ENCODE measurements around the gene PRRG2.

DNA sequence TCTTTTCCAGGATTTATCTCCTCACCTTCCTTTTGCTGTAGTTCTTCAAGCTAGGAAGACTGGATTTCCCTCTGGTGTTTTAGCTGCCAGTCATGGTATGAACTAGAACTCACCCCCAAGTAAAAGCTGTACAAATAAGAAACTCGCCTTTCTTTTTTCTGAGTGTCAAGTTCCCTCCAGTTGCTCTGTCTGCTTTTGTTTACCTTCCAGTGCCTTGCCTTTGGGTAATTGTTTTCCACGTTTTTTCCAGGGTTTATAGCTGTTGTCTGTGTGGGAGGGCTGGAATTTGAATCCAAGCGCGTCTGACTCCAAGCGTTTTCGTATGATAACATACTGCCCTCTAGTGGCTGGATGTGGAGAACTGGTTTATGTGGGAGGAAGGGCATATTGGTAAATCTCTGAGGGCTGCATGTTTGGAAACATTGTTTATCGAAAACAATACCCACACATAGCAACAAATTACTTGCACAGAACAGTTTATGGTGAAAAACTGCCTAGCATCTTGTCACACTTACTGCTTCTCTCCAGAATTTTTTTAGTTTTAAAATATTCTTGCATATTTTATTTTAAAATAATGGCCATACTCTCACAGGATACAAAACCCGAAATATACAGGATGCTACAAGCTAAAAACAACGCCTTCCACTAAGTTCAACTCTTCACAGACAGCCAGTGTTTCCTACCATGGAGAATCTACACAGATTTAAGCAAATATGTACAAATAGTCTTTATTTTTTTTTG lies 34.1 kb upstream of the PRRG2 start:
- no peak for TF ChIP-seq MYC (IDR thresholded peaks at IDR 0.05; ENCODE audit: insufficient read depth, insufficient read length, insufficient replicate concordance, low read length, severe bottlenecking)
- no peak for TF ChIP-seq ZNF274 (IDR thresholded peaks at IDR 0.05; ENCODE audit: insufficient read depth, insufficient read length)
